Activated CD4-positive, CD25-positive, alpha-beta regulatory T cell treated with anti-CD3 and anti-CD28 coated beads, Interleukin-2, amount 50 U/mL, for 24 hours (primary cell): ENCODE measurements around the gene EN1.

Source experiments
- ATAC-seq, 2 donors: fragments of 150-1000 bp; cut with Tn5 transposase; one replicate each; pipeline ENCODE4 v1.10.0; 2021; ENCODE audit warnings: mild to moderate bottlenecking in 1 of 2, moderate library complexity in 1 of 2

Gene EN1

DNA sequence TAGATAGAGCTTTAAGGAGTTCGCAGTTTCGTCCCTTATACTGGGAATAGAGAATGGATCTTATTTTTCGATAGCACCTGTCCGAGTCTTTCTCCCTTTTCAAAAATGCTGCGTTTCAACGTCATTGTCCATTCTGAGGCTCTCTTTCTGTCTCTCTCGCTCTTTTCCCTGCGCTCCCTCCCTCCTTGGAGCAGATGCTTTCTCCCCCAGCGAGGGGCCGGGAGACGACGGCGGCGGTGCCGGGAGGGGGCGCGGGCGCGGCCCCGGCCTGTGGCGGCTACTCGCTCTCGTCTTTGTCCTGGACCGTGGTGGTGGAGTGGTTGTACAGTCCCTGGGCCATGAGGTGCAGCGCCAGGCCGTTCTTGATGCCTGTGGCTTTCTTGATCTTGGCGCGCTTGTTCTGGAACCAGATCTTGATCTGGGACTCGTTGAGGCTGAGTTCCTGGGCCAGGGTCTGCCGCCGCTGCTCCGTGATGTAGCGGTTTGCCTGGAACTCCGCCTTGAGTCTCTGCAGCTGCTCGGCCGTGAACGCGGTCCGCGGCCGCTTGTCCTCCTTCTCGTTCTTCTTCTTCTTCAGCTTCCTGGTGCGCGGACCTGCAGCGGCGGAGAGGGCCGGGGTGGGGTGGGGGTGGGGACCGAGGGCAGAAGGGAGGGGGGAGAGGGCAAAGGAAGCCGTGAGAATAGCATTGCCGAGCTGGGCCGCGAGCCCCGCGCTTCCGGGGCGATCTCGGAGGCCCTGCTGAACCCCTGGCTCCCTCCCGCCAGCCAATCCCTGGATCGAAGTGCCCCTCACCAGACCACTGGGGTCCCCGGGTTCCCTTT lies 4.6 kb downstream of the EN1 start:
- no peak for ATAC-seq

DNA sequence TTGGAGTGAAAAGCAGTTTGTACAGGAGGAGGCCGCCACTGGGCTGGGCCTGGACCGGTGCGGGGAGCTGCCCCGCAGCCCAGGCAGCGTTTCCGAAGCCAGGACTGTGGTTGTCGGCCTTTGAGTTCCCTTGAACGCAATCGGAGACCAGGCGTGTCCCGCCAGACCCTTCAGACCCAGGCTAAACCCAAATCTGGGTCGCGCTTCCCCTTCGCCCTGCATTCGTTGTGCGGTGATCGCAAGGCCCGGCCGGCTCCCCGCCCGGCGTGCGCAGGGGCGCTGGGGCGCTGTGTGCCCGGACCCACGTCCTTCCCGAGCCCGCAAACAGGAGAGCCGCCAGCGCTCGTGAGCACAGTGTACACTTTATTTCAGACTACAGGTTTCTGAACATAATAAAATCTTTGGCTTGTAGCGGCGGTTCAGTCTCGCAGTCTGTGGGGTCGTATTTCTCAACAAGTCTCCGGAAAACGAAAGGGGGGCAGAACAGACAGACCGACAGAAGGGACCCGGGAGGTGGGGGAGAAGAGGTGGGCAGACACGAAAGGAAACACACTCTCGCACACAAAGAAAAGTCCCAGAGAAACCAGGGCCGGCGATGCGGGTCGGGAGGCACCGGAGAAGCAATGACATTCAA lies 5.5 kb downstream of the EN1 start:
- ATAC-seq, result no peak

DNA sequence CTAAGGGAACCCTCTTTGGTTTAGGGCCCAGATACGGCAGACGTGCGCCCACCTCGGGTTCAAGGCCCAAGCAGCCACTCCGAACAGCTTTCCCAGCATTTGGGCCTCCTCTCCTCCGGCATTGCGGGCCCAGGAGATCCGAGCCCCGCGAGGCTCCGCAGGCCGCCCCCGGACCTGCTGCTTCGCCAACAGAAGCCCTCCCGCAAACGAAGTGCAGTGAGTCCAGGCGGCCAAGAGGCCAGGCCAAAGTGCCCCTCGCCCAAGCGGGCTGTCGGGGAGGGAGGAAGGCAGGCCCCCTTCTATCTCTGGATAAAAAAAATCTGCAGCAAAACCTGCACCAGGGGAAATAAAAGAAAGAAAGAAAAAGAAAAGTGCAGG lies 6.0 kb downstream of the EN1 start:
- no peak for ATAC-seq

DNA sequence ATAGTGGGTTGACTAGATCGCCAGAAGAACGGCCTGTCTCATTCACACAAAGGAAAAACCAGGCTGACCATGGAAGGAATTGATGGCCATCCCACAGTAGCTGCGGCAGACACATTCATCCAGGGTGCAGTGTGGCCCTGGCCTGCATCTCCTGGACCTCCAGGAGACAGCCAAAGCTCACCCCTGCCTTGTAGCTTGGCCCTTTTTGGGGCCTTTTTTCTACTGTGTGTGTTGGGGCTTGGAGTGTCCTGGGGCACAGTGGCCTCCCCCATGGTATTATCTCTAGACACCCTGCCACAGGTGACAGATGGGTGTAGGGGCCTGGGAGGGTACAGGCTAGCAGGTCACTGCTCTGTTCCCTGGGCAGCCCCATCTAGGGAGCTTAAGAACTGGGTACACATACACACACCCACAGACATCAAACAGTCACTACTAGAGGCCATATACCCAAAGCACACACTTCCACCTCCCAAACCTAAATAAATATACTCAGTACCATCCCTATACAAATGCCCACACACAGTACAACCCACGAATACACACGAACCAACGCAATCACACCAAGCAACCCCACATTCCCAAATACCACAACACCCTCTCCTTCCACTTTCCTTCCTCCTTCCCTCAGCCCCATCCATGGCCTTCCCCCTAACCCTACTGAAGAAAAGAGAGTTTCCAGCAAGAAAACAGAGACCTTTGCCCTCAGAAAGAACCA lies 8.6 kb downstream of the EN1 start:
- no peak for ATAC-seq

DNA sequence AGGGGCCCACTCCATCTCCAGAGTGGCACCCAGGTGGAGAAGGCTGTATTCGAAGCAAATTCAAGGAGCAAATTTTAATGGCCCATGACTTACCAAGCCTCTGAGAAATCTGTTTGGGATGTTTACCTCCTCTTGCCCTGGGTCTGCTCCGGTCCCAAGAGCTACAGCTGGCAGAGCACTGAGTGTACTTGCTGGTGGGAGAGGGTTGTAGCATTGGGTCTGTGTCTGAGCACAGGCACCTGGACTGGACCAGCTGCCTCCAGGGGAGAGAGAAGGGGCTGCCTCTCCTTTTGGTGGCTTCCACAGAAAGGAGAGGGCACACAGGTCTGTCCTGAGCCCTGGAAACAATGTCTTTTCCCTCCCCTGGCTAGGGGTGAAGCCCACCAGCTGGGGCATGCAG lies 9.8 kb downstream of the EN1 start:
- no peak for ATAC-seq

DNA sequence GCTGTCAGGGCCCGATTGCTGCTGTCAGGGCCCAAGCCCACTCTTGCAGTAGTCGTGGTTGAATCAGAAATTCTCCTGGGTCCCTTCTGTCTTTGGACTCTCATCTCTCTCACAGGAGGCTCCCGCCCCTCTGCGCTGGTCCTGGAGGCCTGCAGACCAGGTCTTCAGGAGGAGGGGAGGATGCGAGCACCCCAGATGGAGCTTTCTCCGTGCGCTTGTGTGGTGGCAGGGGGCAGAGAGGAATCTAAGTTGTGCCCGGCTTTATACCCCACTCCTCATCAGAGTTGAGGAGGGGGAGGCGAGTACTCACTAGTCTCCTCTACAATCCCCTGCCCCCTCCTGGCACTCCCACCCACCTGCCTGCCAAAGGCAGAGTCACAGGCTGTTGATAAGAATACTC lies 10.4 kb downstream of the EN1 start:
- no peak for ATAC-seq

DNA sequence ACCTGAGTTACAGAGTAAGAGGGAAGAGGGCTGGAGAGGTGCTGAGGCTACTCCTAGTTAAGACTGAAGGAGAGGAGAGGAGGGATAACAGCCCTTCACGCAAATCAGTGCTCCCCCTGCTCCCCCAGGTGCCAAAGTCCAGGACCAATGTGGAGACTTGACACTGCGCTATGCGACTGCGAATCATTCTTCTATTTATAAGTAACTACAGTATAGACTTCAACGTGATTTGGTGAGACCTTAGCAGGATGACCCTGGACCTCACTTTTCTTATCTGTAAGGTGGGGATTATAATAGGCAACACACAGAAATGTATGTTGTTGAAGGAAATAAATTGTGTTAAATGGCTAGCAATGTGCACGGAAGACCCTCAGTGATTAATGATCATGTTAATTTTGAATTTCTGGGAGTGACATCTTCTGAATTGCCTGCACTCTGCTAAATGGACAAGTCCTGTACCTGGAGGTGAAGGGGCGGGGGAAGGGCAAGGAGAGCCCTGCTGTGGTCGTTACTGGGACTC lies 11.0 kb downstream of the EN1 start:
- ATAC-seq, result no peak

DNA sequence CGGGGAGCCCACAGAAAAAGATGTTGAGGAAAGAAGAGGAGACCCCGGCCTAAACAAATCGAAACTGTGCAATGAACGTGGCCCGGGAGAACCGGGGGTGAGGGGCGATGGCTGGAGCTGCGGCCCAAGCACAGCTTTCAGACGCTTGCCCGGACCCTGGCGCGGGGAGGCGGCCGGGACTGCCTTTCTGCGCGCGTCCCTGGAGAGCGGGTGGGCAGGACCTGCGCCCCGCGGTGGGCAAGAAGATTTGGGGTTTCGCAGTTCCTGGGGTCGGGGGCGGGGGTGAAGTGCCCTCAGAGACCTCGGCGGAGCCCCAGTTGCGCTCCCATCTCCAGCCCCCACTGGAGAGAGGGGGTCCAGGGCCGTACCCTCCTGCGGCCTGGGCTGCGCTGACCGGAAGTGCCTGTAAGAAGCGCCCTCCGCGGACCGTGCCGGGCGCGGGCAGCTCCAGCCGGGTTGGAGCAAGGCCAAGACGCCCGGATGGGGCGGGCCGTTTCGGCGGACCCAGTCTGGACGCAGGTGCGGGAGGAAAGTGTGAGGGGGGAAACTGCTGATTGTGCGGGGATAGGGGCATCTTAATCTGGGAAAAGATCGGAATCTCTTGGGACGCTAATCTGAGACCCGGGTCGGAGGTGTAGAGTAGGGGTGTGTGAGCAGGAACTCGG lies 11.6 kb downstream of the EN1 start:
- ATAC-seq, result no peak

DNA sequence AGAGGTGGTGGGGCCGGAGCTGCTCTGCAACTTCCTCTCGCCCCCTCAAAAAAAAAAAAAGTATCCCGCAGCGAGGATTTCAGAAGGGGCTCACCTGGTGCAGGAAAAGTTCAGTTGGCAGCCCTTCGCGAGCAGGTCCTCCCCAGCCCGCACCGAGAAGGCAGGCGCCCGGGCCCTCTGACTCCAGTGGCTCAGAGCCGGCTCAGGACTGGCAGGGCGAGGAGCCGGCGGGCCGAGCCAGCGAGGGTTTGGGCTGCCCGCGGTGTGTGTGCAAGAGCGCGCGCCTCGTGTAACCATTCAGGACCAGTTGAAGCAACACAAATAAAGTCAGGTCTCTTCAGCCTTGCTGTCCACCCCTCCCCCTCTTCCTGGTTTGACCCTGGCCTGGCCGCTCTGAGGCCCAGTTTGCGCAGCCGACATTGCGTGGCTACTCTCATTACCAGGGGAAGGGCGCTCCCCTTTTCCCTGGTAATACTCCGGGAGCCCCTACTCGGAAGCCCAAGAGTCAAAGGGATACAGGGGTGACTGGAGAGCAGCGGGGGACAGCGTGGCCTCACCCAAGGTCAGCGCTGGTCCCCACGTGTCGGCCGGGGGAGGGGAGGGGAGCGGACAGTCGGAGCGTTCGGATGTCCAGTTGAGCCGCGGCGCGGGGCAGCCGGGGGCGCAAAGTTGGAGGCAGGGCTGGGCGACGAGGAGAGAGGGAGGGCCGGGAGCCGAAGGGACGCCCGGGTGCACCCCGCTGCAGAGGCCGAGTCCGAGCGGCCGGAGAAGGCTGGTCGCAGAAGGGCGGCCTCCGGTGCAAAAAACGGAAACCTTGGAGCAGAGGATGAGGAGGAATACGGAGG lies 12.3 kb downstream of the EN1 start:
- ATAC-seq, result no peak

DNA sequence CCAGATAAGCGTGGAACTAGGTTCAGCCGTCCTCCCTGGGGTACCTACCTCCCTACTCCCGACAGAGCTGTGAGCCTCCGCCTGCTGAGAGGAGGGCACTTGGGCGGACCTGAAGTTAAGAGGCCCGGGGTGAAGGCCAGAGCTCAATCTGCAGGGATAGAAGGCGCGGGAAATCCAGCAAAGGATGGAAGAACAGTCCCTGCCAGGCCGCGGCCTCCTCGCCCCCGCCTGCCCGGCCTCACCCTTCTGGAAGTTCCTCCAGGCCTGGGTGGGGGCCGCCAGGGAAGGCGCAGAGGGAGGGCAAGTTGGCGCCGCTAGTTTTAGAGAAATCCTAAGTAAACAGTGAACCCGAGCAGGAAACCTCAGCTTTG lies 13.0 kb downstream of the EN1 start:
- ATAC-seq, result no peak

DNA sequence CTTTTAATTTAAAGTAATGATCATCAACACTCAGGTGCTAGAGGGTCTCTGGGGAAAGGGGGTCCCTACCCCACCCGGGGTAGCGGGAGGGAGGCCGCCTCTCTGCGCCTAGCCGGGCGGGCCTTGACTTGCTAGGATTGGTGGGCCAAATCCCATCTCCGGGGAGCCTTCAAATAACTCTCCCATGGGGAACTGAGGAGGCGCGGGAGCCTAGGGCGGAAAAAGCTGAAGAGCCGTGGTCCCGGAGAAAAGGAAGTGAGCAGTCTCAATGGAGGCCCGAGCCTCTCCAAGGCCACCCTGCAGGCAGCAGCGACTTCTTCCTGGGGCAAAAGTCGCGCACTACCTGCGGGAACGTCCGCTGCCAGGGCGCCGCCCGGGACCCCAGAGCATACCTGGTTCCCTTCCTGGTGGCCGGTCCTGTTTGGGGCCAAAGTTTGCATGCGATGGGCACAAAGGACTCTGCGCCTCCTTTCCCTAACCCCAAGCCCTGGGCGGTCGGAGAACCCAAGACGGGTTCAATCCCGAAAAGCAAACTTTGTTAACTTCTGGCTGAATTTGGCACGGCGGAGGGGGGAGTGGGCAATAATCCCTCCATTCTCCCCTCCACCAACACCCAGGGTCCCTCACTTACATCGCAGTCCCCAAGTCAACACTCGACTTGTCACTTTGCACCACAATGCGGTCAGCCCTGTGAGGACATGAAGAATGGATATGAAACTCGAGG lies 13.6 kb downstream of the EN1 start:
- ATAC-seq, result no peak

DNA sequence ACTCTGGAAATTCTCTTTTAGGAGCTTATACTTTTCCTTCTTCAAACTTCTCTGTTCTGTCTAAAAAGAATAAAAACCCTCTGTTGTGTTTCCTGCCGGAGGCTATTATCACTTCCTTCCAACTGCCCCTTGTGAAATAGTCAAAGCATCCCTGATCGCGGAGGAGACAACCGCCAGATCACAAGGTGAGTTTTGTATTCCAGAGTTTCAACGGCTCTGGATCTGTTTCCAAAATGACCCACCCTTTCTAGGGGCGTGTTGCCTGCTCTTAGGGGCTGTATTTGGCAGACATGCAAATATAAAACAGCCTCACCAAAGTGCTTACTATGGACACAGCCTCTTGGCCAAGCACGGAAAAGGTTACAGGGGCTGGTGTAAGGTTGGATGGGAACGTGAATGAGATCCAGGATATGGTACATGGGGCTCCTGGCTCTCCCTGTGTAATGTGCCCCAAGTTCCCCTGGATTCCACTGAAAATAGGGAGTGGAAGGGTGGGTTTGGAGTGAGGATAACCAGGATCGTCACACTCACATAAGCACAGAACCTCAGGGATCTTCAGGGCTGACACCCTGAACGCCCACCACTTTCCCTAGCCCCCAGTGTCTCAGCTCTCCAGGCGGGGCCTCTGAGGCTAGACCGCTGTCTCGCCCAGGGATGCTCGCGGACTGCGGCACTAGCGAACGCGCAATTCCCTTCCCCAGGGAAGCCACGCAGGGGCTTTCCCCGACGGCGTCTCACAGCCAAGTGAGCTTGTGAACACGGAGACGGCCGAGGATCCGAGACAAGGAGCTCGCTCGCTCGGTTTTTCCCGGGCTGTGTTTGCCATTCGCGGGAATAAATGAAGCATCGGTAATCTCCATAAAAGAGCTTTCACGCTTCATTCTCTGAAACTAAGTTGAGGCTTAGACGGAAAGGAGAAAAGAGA lies 14.4 kb downstream of the EN1 start:
- ATAC-seq, result no peak

DNA sequence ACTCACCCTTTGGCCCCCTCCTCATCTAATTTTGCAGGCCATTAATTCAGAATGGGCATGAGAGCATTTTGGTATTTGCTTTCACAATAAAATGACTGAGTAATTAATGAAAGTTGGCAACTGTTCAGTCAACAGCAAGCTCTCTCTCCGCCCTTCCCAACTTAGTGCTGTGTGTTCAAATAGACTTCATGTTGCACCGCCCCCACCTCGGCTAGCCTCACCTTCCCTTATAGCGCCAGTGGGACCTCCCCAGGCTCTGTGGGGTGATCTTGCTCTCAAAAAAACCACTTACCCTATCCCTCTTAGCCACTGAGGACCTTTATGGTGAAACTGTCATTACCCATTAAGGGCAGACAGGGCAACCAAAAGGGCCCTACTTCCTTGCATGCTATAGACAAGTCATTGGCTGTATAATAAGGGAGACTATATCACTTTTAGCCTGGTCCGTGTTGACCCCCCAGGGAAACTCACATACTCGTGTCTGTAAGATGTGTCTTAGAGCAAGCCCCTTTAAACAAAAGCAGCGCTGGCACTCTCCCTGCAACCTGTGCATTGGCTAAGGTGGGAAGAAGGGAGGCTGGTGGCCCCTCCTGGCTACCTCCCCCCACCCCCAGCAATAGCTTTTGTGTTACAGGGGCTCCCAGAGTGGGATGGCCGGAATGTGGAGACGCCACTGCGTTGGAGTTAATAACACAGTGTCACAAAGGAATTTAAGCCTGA lies 15.2 kb downstream of the EN1 start:
- ATAC-seq, result no peak

DNA sequence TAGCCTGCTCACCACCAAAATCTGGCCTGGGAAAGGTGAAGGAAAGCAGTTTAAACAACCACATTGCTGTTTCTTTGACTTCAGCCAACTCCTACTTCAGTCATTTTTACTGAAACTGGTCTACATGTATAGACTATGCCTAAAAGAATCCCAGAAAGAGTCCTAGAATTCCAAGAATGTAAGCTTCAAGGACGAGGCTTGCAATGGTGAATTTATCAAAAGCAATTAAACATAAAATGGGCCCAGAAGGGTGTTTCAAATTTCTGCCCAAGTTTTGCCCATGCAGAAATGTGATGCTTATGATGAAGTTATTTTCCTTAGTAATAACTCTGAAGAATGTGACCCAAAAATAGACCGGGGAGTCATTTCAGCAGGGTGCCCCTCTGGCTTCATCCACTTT lies 16.6 kb downstream of the EN1 start:
- no peak for ATAC-seq

DNA sequence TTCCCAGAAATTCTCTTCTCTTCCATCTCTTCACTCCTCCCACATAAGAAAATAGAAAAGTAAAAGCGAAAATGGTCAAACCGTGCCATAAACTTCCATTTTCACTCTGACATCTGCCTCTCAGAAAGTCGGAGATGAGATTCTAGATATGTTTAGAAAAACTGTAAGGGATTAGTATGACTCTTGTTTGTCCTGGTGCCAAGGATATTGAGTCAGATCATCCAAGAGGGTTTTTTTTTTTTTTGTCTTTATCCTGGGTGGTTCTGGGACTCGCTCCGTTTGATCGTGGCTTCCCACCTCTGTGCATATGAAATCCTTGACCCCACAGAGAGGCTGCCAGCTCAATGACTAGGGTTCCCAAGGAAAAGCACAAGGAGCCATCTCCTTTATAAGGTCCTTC lies 17.3 kb downstream of the EN1 start:
- ATAC-seq, result no peak

DNA sequence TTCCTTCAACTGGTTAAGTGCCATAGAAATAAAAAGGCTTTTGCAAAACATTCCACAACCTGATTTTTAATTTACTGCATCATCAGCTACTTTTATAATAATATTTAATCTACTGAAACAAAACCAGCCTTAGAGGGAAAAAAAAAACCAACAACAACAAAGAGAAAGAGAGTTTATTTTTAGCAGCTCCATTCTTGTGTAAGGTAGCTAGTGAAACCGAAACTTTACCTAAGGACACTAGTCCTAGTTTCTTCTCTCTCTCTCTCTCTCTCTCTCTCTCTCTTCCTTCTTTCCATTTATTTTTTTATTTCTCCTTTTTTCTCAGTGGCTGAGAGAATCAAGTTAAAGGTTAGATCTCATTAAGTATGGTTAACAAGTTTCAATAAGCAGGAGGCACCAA lies 21.4 kb downstream of the EN1 start:
- no peak for ATAC-seq

DNA sequence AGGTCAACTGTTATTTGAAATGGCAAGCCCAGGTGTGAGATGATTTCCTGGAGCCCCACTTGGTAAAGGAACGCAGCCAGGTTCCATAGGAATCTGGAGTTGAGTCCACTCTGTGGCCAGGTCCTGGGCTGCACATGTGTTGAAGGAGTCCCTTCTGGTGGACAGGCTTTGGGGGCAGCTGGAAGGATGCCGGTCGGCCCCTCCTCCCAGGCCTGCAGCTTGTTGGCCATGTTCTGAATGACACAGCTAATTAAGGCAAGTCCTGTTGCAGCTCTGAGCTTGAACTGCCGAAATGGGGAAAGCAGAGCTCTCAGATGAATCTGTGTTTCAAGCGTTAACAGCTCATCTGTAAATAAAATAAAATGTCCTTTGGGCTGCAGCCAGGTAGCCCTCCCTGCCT lies 23.8 kb downstream of the EN1 start:
- no peak for ATAC-seq

DNA sequence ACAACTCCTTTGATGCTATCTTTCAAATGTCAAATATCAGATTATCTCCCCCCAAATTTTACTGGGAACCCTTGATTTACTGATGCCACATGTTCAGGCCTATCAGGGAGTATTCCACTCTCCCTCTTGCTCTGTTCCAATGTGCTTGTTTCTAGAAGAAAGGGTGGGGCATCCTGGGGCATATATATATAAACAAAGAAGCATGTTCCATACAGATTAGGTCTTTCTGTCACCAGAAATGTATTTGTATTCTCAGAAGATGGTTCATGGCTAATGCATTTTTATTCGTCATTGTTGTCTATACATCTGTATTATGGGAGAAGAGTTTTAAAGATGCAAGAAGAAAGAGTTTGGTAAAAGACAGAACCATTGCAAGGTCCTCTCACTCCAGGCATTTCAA lies 24.9 kb downstream of the EN1 start:
- ATAC-seq, result no peak

DNA sequence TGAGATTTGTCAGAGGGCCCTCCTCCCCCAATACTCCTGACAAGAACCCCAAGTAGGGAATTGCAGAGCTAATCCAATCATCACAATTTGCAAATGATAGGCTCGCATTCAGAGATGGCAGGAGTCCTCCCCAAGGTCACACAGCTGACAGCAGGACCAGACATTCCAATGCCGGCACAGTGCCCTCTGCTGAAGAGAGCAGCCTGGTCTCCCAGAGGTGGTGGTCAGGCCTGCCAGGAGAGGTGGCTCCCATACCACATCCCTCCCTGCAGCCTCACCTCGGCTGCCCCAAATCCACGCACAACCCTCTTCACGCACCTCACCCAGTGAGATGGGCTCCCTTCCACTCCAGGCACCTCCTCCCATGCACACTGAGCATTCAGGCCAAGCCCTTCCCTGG lies 25.4 kb downstream of the EN1 start:
- ATAC-seq, result no peak

DNA sequence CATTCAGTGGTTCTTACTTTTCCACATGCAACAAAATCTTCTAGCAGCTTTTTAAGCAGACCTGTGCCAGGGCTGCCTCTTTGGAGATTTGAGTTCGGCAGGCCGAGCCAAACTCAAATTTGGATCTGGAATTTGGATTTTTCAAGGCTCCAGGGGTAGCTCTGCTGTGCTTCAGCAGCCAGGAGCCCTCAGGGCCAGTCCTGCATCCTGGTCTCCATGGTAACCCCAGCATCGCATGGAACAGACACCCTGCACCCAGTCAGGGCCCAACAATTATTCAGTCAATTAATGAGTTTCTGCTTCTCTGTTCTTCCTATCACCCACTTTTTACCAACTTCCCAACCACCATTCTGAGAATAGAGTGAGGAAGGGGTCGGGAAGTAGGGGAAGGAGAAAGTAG lies 30.0 kb downstream of the EN1 start:
- ATAC-seq, result no peak
